Neural progenitor cell (in vitro differentiated cells): Measurements from ENCODE around the gene COPS9.

Experiments used
- CTCF ChIP-seq: fragments of 200-600 bp; sonication (generic); IDR thresholded peaks from 2 replicates; pipeline ENCODE4 v1.5.1; 2017; ENCODE audit warnings: antibody characterized with exemption, mild to moderate bottlenecking
- EZH2phosphoT487 ChIP-seq: fragments of 200-600 bp; sonication (generic); IDR thresholded peaks from 2 replicates; pipeline ENCODE4 v1.6.1; 2017; ENCODE audit warnings: antibody characterized with exemption

- no peak for TF ChIP-seq CTCF
- TF ChIP-seq EZH2phosphoT487, result no peak
These were observed 31.4 kb upstream of the COPS9 start for GRCh38 chr2:240167588-240167880.
